Activated T-helper 9 cell treated with anti-CD3 and anti-CD28 coated beads, Interleukin-2, amount 50 U/mL, for 16 hours (primary cell): Measurements from ENCODE around the gene SH3BP2.

Experiments
- DNase-seq: peaks from one replicate; pipeline ENCODE4 v3.0.0-alpha.2; 2020; ENCODE audit warnings: low read depth

Gene SH3BP2

GRCh38 chr4:2856266-2856665 is 63.4 kb downstream of the SH3BP2 start:
- no peak for DNase-seq

- DNase-seq: no peak
Observed at GRCh38 chr4:2857349-2857927, 64.6 kb downstream of the SH3BP2 start.

GRCh38 chr4:2858451-2859217 is 65.7 kb downstream of the SH3BP2 start:
- DNase-seq: no peak

GRCh38 chr4:2859514-2859913 is 66.6 kb downstream of the SH3BP2 start:
- no peak for DNase-seq

- no peak for DNase-seq
Observed at GRCh38 chr4:2860391-2861348, 67.8 kb downstream of the SH3BP2 start.

- DNase-seq: no peak
Observed at GRCh38 chr4:2861631-2862436, 68.9 kb downstream of the SH3BP2 start.

- DNase-seq: no peak
Observed at GRCh38 chr4:2862528-2862927, 69.6 kb downstream of the SH3BP2 start.

GRCh38 chr4:2863649-2864048 is 70.8 kb downstream of the SH3BP2 start:
- DNase-seq: no peak

GRCh38 chr4:2865196-2865780 is 72.4 kb downstream of the SH3BP2 start:
- no peak for DNase-seq

GRCh38 chr4:2866160-2866861 is 73.4 kb downstream of the SH3BP2 start:
- DNase-seq: no peak

GRCh38 chr4:2866891-2867290 is 74.0 kb downstream of the SH3BP2 start:
- no peak for DNase-seq

- DNase-seq: no peak
Observed at GRCh38 chr4:2867758-2868491, 75.0 kb downstream of the SH3BP2 start.

GRCh38 chr4:2868877-2869487 is 76.1 kb downstream of the SH3BP2 start:
- DNase-seq: no peak

GRCh38 chr4:2869659-2870058 is 76.8 kb downstream of the SH3BP2 start:
- no peak for DNase-seq

GRCh38 chr4:2870082-2870481 is 77.2 kb downstream of the SH3BP2 start:
- DNase-seq: no peak

- DNase-seq: no peak
Observed at GRCh38 chr4:2871466-2871865, 78.6 kb downstream of the SH3BP2 start.

GRCh38 chr4:2871911-2872310 is 79.0 kb downstream of the SH3BP2 start:
- DNase-seq: no peak

GRCh38 chr4:2873329-2873728 is 80.4 kb downstream of the SH3BP2 start:
- DNase-seq: no peak

- DNase-seq: no peak
Observed at GRCh38 chr4:2874861-2875260, 82.0 kb downstream of the SH3BP2 start.

- no peak for DNase-seq
Observed at GRCh38 chr4:2875556-2875955, 82.7 kb downstream of the SH3BP2 start.
